Measurements from ENCODE around the gene AHDC1.

The AHDC1 gene

DNA sequence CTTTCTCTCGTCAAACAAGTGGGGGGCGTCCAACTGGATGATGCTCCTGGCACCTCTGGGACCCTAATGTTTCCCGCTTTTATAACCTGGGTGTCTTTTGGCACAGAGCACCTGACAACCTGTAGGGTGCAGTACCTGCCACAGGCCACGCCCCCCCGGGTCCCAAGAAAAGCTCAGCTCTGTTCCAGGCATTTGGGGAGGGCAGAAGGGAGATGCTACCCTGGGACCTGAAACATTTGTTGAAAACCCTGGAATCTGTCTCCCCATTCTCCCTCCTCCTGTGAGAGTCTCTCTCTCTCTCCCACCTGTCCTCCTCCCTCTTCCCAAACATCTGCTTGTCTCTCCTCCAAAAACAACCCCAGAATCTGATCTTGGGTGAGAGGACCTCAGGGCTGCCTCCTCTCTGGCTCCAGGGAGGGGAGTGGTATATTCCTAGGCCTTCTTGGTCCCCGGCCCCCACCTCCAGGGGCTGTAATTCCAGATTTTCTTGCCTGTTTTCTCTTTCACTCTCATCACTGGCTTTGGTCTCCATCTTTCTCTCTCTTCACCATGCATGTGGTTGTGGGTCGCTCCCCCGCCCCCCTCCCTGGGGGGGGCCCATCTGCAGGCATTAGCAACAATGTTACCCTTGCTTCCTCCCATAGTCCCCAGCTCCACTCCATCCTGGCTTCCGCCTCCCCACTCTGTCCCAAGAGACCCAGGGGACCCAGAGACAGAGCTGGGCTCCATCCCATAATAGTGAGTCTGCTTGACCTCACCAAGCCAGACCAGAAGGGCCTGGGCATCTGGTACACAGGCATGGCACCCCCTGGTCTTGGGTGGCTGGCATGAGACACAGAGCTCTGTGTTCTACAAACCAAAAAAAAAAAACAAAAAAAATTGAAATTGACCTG lies 4.1 kb downstream of the AHDC1 start:
- DNase-seq (ENCODE audit: low read depth) = no peak

DNA sequence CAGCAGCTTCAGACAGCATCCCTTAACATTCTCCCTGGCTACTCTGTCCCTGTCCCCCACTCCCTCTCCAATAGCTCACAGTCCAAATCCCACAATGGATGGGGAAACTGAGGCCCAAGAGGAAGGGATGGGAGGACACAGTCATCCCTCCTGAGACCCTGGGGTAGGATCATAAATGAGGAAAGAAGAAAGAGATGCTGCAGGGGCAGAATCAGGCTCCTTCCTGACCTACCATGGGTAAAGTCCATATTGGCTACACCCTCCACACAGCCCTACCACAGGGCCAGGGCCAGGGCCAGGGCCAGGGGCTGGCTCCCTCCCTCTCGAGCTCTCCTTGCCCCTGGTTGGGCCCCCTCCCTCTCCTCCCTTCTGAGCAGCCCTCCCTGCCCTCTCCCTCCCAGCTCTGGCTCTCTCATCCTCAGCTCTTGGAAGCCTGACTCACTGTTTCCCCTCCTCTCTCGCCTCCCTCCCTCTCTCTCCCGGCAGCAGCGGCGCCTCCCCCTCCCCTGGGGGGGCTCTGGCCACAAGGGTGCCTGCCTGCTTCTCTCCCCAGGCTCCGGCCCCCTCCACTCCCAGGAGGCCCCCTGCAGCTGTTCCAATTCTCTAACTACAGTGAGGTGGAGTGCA lies 4.9 kb downstream of the AHDC1 start:
- DNase-seq (ENCODE audit: low read depth) = peak; percentile 63

- DNase-seq (ENCODE audit: low read depth) = no peak
Observed at GRCh38 chr1:27598295-27598687, 5.7 kb downstream of the AHDC1 start.

DNA sequence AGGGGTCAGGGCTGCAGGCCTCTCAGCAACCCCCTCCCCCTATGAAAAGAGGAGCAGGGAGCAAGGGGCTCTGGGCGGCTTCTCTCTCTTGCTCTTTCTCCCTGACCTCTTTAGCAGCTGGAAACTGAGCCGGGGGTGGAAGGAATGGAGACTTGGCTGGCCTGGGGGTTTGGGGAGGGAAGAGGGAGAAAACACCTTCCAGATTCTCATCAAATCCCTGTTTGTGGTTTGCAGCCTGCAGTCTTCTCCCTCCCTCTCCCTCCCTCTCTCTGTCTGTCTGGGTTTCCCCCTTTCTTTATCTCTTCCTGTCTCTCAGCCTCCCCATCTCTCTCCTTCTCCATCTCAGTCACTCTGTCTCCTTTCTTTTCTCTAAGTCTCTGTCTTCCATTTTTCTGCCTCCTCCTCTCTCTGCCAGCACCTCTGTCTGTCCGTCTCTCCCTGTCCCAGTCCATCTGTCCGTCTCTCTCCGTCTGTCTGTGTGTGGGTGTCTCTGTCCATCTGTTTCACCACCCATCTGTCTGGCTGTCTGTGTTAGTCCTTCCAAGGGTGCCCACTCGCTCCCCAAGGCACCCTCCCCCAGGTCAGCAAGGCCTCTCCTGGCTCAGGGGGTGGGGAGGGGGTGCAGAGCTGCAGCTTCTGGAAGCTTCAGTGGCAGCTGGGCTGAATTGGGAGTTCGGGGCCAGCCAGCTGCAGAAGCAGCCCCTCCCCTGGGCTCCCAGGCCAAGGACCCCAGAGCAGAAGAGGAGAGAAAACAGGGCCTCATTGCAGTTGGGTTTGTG lies 6.2 kb downstream of the AHDC1 start:
- no peak for DNase-seq (ENCODE audit: low read depth)

DNA sequence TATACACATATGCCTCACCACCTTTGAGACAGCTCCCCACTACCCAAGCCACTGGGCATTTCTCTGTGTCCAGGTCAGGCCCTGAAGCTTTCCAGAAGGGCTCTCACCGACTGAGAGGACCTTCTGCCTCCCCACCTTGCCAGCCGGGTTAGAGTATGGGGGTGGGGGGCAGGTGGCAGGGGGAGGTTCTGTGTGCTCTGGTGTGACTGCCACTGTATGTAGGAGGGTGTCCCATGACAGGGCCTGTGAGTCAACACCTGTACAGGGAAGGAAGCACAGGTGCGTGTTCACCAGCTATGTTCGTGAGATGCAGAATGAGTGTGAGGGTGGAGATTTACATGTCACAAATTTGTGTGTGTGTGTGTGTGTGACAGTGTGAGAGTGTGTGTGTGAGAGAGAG lies 7.0 kb downstream of the AHDC1 start:
- DNase-seq (ENCODE audit: low read depth) = peak; percentile 26

GRCh38 chr1:27596261-27596660 lies 7.7 kb downstream of the AHDC1 start:
- no peak for DNase-seq (ENCODE audit: low read depth)

DNA sequence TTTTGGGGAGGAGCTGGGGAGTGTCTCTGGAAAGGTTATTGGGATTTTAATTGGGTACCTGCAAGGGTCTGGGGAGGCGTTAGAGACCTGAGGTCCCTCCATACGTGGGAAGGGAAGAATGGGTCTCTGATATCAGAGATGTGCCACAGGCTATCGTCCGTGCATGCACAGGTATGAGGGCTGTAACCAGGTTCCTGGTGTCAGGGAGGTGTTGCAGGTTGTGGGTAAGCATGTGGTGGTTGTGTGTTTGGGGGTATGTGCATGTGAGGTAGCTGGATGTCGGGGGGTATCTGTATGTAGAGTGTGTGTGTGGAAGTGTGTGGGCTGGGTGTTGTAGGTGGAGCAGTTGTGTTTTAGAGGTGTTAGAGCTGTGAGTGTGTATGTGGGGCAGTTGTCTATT lies 8.3 kb downstream of the AHDC1 start:
- no peak for DNase-seq (ENCODE audit: low read depth)

DNA sequence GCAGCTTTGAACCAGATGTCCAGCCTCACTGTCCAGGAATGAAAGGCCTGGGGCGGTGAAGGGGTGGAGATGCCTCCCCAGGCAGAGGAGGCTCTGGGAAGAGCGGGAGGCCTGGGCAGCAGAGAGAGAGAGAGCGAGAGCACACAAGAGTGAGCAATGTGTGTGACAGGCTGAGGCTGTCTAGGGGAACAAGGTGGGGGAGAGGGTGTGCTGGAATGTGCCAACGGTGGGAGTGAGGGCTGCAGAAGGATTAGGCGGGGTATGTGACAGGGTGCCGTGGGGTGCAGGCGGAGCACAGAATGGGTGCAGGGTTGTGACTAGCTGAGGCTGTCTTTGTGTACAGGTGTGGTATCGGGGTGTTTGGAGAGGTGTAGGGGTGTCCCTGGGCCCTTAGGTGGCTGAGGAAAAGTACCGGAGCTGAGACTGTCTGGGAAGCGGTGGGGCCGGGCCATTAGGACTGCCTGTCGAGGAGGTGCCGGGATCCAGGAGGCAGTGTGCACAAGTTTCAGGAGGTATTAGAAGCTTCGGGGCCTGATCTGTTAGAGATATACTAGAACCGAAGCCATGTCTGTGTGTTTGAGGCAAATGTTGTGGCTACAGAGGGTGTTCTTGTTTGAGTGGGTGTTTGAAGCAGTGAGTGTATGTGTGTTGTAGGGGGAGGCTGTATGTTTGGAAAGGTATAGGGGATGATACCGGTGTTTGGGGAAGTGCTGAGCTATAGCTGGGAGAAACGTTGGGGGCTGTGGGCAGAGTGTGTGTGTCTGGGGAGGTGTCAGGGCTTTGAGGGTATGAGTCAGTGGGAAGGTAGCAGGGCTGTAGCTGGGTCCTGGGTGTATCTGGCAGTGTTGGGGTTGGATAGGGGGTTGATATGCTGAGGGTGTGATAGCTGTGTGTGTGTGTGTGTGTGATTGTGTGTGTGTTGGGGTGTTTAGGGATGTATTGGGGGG lies 9.1 kb downstream of the AHDC1 start:
- no peak for DNase-seq (ENCODE audit: low read depth)

DNA sequence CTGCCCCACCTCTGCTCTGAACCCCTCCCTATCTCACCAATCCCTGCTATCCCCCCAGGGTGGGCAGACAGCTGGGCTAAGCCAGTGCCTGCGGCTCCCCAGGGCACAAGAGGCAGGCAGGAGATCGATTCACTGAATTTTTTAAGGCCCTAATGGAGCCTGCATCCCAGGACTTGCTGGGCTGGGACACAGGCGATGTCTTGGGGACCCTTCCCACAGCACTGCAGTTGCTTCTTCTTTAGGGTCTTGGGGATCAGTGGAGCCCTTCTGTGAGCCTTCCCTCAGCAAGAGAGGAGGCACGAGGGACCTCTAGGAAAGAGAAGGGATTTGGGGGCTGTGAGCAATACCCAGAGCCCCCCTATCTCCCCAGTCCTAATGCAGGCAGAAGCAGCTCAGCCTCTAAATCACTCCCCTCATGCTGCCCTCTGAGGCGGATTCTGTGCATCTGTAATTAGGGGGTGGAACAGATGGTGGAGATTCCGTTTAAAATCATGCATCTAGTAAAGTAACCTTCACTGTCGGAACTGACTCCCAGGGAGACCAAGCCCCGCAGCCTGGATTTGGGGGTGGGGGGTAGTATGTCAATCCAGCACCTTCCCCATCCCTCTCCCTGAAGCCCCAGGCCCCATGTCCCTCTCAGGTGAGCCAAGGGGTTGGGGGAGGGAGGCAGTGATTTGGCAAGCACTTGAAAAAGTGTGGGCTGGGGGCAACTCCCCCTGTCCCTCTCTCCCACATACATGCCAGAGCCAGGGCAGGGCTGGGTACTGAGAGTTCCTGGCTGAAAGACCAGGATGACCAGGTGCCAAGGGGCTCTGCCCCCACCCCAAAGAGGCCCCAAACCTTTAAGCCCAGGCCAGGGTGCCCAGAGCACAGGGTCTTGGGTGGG lies 10.0 kb downstream of the AHDC1 start:
- no peak for DNase-seq (ENCODE audit: low read depth)

- no peak for DNase-seq (ENCODE audit: low read depth)
Observed at GRCh38 chr1:27592931-27593677, 10.8 kb downstream of the AHDC1 start.

GRCh38 chr1:27592232-27592930 lies 11.6 kb downstream of the AHDC1 start:
- DNase-seq (ENCODE audit: low read depth) = no peak

DNA sequence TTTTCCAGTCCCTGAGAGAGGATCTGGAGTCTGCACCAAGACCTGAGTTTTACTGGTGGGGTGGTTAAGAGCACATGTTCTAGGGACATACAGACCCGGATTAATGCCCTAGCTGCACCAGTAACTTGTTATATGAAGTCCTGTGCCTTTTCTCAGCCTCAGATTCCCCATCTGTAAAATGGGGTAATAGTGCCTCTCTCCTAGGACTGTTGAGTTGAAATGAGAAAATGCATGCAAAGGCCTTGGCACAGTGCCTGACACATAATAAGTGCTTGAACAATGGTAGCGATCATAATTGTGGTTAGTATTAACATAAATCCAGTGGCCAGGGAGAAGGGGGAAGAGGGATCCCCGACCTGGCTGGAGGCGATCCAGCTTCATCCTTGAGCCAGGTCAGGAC lies 12.3 kb downstream of the AHDC1 start:
- DNase-seq (ENCODE audit: low read depth) = no peak

- DNase-seq (ENCODE audit: low read depth) = no peak
Observed at GRCh38 chr1:27590917-27591508, 12.9 kb downstream of the AHDC1 start.

DNA sequence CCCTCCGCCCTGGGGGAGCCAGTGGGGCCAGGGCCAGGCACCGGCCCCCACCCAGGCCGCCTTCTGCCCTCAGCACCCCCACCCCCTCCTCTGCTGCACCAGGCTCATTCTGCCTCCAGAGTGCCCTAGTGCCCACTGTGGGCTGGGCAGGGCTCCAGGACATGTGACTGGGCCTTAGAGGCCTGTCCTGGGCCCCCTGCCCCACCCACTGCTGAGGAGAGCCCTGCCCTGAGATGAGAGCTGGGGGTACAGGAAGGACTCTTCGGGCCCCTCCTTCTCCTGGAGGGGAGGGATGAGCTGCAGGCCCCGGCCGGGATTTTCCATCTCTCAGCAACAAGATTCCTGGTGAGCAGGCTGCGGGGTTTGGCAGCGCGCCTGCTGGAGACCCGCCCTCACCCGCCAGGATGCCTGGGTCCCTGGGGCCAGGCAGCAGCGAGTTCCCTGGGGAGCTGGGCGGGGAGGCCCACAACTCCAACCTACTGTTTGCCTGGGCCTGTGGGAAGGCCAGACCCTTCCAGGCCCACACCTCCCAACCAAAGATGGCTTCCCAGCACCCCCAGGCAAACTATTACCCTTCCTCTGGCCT lies 14.0 kb downstream of the AHDC1 start:
- DNase-seq (ENCODE audit: low read depth) = no peak

DNA sequence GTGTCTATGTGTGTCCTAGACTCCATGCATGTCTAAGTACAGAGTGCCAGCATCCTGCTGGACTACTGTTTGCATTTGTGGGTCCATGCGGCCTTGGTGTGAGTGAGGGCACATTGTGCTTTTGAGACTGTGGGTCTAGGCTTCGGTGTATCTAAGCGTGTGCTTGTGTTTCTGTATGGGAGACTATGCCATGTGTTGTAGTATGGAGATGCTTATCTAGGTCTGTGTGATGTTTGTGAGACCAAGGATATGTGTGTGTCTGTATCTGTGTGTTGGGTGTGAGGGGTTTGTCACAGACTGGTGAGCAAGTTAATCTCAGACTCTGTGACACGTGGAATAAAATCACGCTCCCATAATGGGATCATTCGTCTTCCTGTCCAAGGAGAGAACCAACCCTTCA lies 14.5 kb downstream of the AHDC1 start:
- DNase-seq (ENCODE audit: low read depth) = no peak

- DNase-seq (ENCODE audit: low read depth) = no peak
Observed at GRCh38 chr1:27588256-27589232, 15.4 kb downstream of the AHDC1 start.

- DNase-seq (ENCODE audit: low read depth) = no peak
Observed at GRCh38 chr1:27585684-27586083, 18.3 kb downstream of the AHDC1 start.
